Gastroesophageal sphincter (tissue), 4 donors: ENCODE data around the gene TXNDC17. TPM values are rescaled to one million over a fixed set of nuclear protein-coding genes. Genes with fewer than 3 reads are reported as not detected.
A peak's percentile ranks its signal among the peaks of the same experiment; 100 is the strongest.

Experiments
- ATAC-seq: fragments of 150-250 bp; one replicate; pipeline ENCODE4 v1.9.1; 2016; ENCODE audit warnings: mild to moderate bottlenecking, moderate library complexity
- H3K27ac ChIP-seq, 4 donors: fragments of 200-600 bp; sonication (generic) in 3 of 4; 1 replicate in 3 of 4; 2 replicates in 1 of 4; pipeline ENCODE4 v1.5.1; 2016 to 2019
- H3K27me3 ChIP-seq: fragments of 200-600 bp; sonication (generic); one replicate; pipeline ENCODE4 v1.5.1; 2019
- H3K36me3 ChIP-seq, 2 donors: fragments of 200-600 bp; sonication (generic); one replicate each; pipeline ENCODE4 v1.5.1; 2019; ENCODE audit warnings: control low read depth in 1 of 2
- H3K4me1 ChIP-seq, 3 donors: fragments of 200-600 bp; sonication (generic); 1 replicate in 2 of 3; 2 replicates in 1 of 3; pipeline ENCODE4 v1.5.1; 2016 to 2019; ENCODE audit warnings: control low read depth in 2 of 3
- H3K4me3 ChIP-seq, 2 donors: fragments of 200-600 bp; sonication (generic); one replicate each; pipeline ENCODE4 v1.5.1; 2019; ENCODE audit warnings: mild to moderate bottlenecking in 1 of 2, moderate library complexity in 1 of 2
- H3K9me3 ChIP-seq, 3 donors: fragments of 200-600 bp; sonication (generic); one replicate each; pipeline ENCODE4 v1.5.1; 2017 to 2019; ENCODE audit warnings: control low read depth in 2 of 3
- EP300 ChIP-seq: sonication (generic); formaldehyde crosslinking; IDR thresholded peaks from one replicate; pipeline ENCODE4 v1.6.1; 2017; ENCODE audit warnings: antibody characterized with exemption, mild to moderate bottlenecking
- POLR2A ChIP-seq, 2 donors: fragments of 450-650 bp; IDR thresholded peaks; one replicate each; pipeline ENCODE4 v1.6.1; 2017; ENCODE audit warnings: antibody characterized with exemption in 2 of 2, mild to moderate bottlenecking in 2 of 2, moderate library complexity in 1 of 2
- POLR2AphosphoS5 ChIP-seq: sonication (generic); formaldehyde crosslinking; IDR thresholded peaks from one replicate; pipeline ENCODE4 v1.6.1; 2017; ENCODE audit warnings: antibody characterized with exemption
- WGBS, 2 donors: methylation state at CpG; one replicate each; pipeline ENCODE4 v1.1.5; 2018; ENCODE audit warnings: low coverage in 1 of 2; 5-methylcytosine and 5-hydroxymethylcytosine counted together
- total RNA-seq, 4 donors: library from RNA; depleted of rRNA; stranded (reverse); fragments of >200 nt; gene quantifications; one replicate each; pipeline ENCODE4 v1.1.0, GENCODE V29; 2016
- TF ChIP-seq, protein P1 (sequence below), 4 experiments: fragments of 200-600 bp in 2 of 4; fragments of 450-650 bp in 2 of 4; sonication (generic) in 1 of 4; IDR thresholded peaks; one replicate each; pipeline ENCODE4 v1.5.1; 2017 to 2019; ENCODE audit warnings: antibody characterized with exemption in 4 of 4, mild to moderate bottlenecking in 2 of 4, moderate library complexity in 2 of 4

TXNDC17 gene
- total RNA-seq, 4 donors from 2014 or later: 41.2 to 85.8 (median 68.2) TPM

DNA sequence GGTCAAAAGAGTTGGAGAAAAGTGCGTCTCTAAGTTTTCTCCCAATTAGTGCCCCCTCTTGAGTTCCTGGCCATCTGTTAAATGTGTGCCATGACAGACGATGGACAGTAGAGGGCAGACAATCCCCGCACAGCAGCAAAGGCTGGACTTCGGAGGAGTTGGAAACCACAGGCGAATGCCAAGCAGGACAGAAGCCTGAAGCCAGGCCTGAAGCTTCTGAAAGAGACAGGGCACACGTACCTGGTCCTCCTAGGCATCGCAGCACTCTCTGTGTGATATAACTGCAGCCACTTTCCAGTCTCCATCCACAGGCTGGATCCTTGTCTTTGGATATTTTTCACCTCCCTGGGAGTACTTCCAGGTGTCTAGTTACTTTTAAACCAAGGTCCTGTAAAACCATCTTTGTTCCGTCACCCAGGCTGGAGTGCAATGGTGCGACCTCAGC is 25.2 kb downstream of the TXNDC17 start:
- WGBS, 2 donors: 0 to 15% methylated on average over 3 to 7 of the region's 9 CpGs
- peaks cover 33% of the 10 kb centered on the region for H3K27me3 ChIP-seq
- ATAC-seq: peak; percentile 88
- H3K36me3 ChIP-seq: no peaks in the 10 kb centered on the region
- no peak overlapping the region for H3K4me3 ChIP-seq
- TF ChIP-seq POLR2A (IDR thresholded peaks at IDR 0.05): no peak
- TF ChIP-seq, protein P1, sequence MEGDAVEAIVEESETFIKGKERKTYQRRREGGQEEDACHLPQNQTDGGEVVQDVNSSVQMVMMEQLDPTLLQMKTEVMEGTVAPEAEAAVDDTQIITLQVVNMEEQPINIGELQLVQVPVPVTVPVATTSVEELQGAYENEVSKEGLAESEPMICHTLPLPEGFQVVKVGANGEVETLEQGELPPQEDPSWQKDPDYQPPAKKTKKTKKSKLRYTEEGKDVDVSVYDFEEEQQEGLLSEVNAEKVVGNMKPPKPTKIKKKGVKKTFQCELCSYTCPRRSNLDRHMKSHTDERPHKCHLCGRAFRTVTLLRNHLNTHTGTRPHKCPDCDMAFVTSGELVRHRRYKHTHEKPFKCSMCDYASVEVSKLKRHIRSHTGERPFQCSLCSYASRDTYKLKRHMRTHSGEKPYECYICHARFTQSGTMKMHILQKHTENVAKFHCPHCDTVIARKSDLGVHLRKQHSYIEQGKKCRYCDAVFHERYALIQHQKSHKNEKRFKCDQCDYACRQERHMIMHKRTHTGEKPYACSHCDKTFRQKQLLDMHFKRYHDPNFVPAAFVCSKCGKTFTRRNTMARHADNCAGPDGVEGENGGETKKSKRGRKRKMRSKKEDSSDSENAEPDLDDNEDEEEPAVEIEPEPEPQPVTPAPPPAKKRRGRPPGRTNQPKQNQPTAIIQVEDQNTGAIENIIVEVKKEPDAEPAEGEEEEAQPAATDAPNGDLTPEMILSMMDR (IDR thresholded peaks at IDR 0.05): peak in 3 of 4 experiments; percentile 78 to 90 (median 86)
- no peak for TF ChIP-seq EP300
- no peak for TF ChIP-seq POLR2AphosphoS5
- H3K27ac ChIP-seq: no peak overlapping the region
- H3K4me1 ChIP-seq: no peaks in the 10 kb centered on the region
- H3K9me3 ChIP-seq: no peaks in the 10 kb centered on the region

DNA sequence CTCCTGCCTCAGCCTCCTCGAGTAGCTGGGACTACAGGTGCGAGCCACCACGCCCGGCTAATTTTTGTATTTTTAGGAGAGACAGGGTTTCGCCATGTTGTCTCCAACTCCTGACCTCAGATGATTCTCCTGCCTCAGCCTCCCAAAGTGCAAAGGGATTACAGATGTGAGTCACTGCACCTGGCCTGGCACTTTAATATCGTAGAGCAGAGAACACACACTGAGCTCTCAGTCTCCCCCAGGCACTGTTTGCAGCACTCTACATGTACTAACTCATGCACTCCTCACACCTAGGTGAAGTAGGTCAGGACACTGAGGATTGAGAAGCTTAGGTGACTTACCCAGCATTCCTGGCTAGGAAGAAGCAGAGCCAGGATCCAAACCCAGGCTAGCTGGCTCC is 25.7 kb downstream of the TXNDC17 start:
- WGBS, 2 donors: 88 to 90% methylated on average over 2 to 6 of the region's 6 CpGs

DNA sequence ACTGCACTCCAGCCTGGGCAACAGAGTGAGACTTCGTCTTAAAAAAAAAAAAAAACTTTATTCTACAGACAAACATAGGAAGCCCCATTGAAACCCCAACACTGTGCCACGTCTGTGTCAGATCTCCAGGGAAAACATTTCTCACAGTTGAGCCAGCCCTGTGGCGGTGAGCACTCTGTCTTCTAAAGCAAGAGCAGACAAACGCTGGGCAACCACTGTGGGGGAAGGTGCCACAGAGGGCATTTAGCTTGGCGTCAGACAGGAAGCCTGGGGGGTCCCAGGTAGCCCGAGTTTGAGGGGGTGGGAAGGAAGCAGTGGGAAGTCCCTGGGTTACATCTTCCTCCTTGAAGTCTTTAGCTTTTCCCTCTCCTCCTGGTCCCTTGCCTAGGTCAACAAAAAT is 26.7 kb downstream of the TXNDC17 start:
- no peaks in the 10 kb centered on the region for H3K4me1 ChIP-seq
- H3K27me3 ChIP-seq: peaks cover 39% of the 10 kb centered on the region
- no peaks in the 10 kb centered on the region for H3K9me3 ChIP-seq
- TF ChIP-seq EP300 (no peak), POLR2AphosphoS5 (no peak), POLR2A (IDR thresholded peaks at IDR 0.05) (no peak)
- TF ChIP-seq, protein P1 (IDR thresholded peaks at IDR 0.05): no peak
- WGBS, 2 donors: 59 to 70% methylated on average over 2 to 5 of the region's 6 CpGs
- H3K27ac ChIP-seq: no peak overlapping the region
- H3K36me3 ChIP-seq: no peaks in the 10 kb centered on the region
- no peak overlapping the region for H3K4me3 ChIP-seq
- no peak for ATAC-seq

More for the DNA sequence above, 25.7 kb downstream of the TXNDC17 start:
- H3K27me3 ChIP-seq: peaks cover 33% of the 10 kb centered on the region
- no peaks in the 10 kb centered on the region for H3K36me3 ChIP-seq
- H3K27ac ChIP-seq: no peak overlapping the region
- H3K4me1 ChIP-seq: no peaks in the 10 kb centered on the region
- no peak for ATAC-seq
- H3K4me3 ChIP-seq: no peak overlapping the region
- no peaks in the 10 kb centered on the region for H3K9me3 ChIP-seq
- no peak for TF ChIP-seq POLR2AphosphoS5
- no peak for TF ChIP-seq POLR2A (IDR thresholded peaks at IDR 0.05)
- TF ChIP-seq, protein P1 (IDR thresholded peaks at IDR 0.05): no peak
- TF ChIP-seq EP300: no peak

DNA sequence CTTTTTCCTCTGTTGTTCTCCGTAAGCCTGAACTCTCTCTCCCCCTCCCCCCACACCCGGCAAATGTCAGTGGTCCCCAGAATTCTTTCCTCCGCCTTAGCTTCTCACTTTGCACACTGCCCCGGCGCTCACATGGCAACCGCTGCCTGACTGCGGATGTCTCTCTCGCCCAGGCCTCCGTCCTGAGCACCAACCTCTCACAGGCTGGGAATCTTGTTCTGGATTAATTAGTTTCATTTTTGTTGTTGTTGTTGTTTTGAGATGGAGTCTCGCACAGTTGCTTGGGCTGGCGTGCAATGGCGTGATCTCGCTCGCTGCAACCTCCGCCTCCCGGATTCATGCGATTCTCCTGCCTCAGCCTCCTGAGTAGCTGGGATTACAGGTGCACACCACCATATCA is 27.4 kb downstream of the TXNDC17 start:
- WGBS, 2 donors: 40 to 65% methylated on average over 1 to 17 of the region's 17 CpGs
- H3K9me3 ChIP-seq: no peaks in the 10 kb centered on the region
- TF ChIP-seq POLR2A (IDR thresholded peaks at IDR 0.05) (no peak), EP300 (no peak), POLR2AphosphoS5 (no peak)
- TF ChIP-seq, protein P1 (IDR thresholded peaks at IDR 0.05): no peak
- H3K4me3 ChIP-seq: no peak overlapping the region
- no peak overlapping the region for H3K27ac ChIP-seq
- no peaks in the 10 kb centered on the region for H3K4me1 ChIP-seq
- H3K36me3 ChIP-seq: no peaks in the 10 kb centered on the region
- peaks cover 44% of the 10 kb centered on the region for H3K27me3 ChIP-seq
- ATAC-seq: no peak

DNA sequence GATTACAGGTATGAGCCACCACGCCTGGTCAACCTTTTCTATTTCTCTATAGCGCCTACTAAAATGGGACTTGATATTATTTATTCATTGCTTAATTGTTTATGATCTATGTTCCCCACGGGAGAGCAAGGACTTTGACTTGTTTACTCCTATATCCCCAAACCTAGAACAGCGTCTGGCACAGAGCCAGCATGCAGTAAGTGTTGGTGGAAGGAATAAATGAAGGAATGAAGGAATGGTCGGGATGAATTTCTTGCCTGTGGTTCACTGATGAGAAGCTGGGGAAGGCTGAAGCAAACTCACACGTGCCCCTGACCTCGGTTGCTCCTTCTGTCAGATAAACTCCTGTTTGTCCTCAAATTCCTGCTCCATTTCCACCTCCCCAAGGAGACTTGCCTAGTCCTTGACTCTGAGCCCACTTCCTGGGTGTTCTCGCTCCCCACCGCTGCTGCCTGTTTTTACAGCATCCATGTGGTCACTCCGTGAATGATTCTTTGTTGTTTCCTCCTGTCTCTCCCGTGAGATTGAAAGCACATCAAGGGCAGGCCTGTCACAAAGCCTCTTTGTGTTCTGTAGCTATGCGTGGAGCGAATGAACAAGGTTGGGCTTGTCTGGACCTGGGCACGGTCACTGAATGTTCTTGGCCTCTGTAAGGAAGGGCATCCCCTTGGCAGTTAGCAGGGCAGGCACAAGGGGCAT is 28.0 kb downstream of the TXNDC17 start:
- TF ChIP-seq POLR2AphosphoS5: no peak
- no peak for ATAC-seq
- H3K4me3 ChIP-seq: no peak overlapping the region
- no peaks in the 10 kb centered on the region for H3K4me1 ChIP-seq
- no peaks in the 10 kb centered on the region for H3K36me3 ChIP-seq
- no peak overlapping the region for H3K27ac ChIP-seq
- peaks cover 47% of the 10 kb centered on the region for H3K27me3 ChIP-seq
- H3K9me3 ChIP-seq: no peaks in the 10 kb centered on the region
- 60 to 70% methylated on average over 7 to 13 of the region's 14 CpGs for WGBS, 2 donors
